Anterior cingulate cortex (tissue), 58 donors: ENCODE data around the gene SYNGR3.

Source experiments
- DNase-seq, 58 donors: peaks; one replicate each; lab custom pipeline; 2025; lab: John Stamatoyannopoulos, UW

The SYNGR3 gene

GRCh38 chr16:1990351-1991134 lies 773 bp downstream of the SYNGR3 start:
- peak in 4 of 58 donors; percentile 10 to 56 (median 31) for DNase-seq

GRCh38 chr16:1991135-1991551 lies 1.4 kb downstream of the SYNGR3 start:
- DNase-seq, result peak in 2 of 58 donors; percentile 7 to 36

GRCh38 chr16:1991588-1991947 lies 1.8 kb downstream of the SYNGR3 start:
- DNase-seq, result no peak

- DNase-seq, result peak in 57 of 58 donors; percentile 20 to 94 (median 86)
Observed at GRCh38 chr16:1991948-1992703, 2.4 kb downstream of the SYNGR3 start.

GRCh38 chr16:1992704-1993317 lies 3.0 kb downstream of the SYNGR3 start:
- no peak for DNase-seq

- DNase-seq, result no peak
Observed at GRCh38 chr16:1993731-1994131, 4.0 kb downstream of the SYNGR3 start.

- DNase-seq, result no peak
Observed at GRCh38 chr16:1997494-1998359, 8.0 kb downstream of the SYNGR3 start.

GRCh38 chr16:1998360-1998835 lies 8.6 kb downstream of the SYNGR3 start:
- no peak for DNase-seq

- no peak for DNase-seq
Observed at GRCh38 chr16:1998852-1999801, 9.4 kb downstream of the SYNGR3 start.

- DNase-seq, result peak in 3 of 58 donors; percentile 22 to 45 (median 39)
Observed at GRCh38 chr16:1999866-2000514, 10.2 kb downstream of the SYNGR3 start.

- no peak for DNase-seq
Observed at GRCh38 chr16:2001035-2001434, 11.3 kb downstream of the SYNGR3 start.

- DNase-seq, result no peak
Observed at GRCh38 chr16:2001456-2002355, 11.9 kb downstream of the SYNGR3 start.

GRCh38 chr16:2002406-2003230 lies 12.8 kb downstream of the SYNGR3 start:
- DNase-seq, result no peak

- no peak for DNase-seq
Observed at GRCh38 chr16:2003231-2003826, 13.6 kb downstream of the SYNGR3 start.

- peak in 52 of 58 donors; percentile 11 to 83 (median 54) for DNase-seq
Observed at GRCh38 chr16:2003827-2004641, 14.3 kb downstream of the SYNGR3 start.
